Small intestine (tissue), 7 donors: ENCODE results near the gene TNS3. TPM values are rescaled to one million over a fixed set of nuclear protein-coding genes. Genes with fewer than 3 reads are reported as not detected.

ENCODE experiments used
- DNase-seq, 2 donors: peaks; one replicate each; pipeline versions ENCODE4 v3.0.0 to v3.0.0-alpha.2; 2013
- FAIRE-seq: peaks from 2 replicates; lab custom pipeline; 2012; peaks lifted over from hg19 to GRCh38; lab: Jason Lieb, UNC
- H3K27ac ChIP-seq, 3 donors: one replicate each; pipeline ENCODE4 v1.5.1; 2013; ENCODE audit warnings: low read length in 2 of 3, mild to moderate bottlenecking in 2 of 3, control low read depth in 1 of 3, inconsistent platforms in 1 of 3, low read depth in 1 of 3, moderate library complexity in 1 of 3
- H3K27me3 ChIP-seq, 3 donors: one replicate each; pipeline ENCODE4 v1.6.1; 2013; ENCODE audit warnings: low read length in 3 of 3, inconsistent platforms in 1 of 3; ENCODE audit not compliant: control insufficient read depth in 3 of 3, insufficient read depth in 3 of 3
- H3K36me3 ChIP-seq, 3 donors: one replicate each; pipeline ENCODE4 v1.6.1; 2013; ENCODE audit warnings: low read length in 3 of 3, inconsistent platforms in 1 of 3, low read depth in 1 of 3, mild to moderate bottlenecking in 1 of 3, moderate library complexity in 1 of 3; ENCODE audit not compliant: control insufficient read depth in 3 of 3, insufficient read depth in 2 of 3
- H3K4me1 ChIP-seq, 3 donors: one replicate each; pipeline ENCODE4 v1.6.1; 2013; ENCODE audit warnings: low read length in 2 of 3, inconsistent platforms in 1 of 3, low read depth in 1 of 3, mild to moderate bottlenecking in 1 of 3, moderate library complexity in 1 of 3; ENCODE audit not compliant: control insufficient read depth in 3 of 3, insufficient read depth in 2 of 3
- H3K4me3 ChIP-seq, 3 donors: one replicate each; pipeline ENCODE4 v1.5.1; 2013; ENCODE audit warnings: low read length in 3 of 3, control low read depth in 1 of 3, inconsistent platforms in 1 of 3, low read depth in 1 of 3, mild to moderate bottlenecking in 1 of 3, moderate library complexity in 1 of 3
- H3K9me3 ChIP-seq, 2 donors: one replicate each; pipeline ENCODE4 v1.6.1; 2013; ENCODE audit warnings: low read depth in 1 of 2, low read length in 1 of 2; ENCODE audit not compliant: control insufficient read depth in 2 of 2, insufficient read depth in 1 of 2
- WGBS, 3 donors: extraction: QIAGEN DNeasy Blood & Tissue Kit; methylation state at CpG; one replicate each; pipeline ENCODE4 v1.1.7; 2013; 5-methylcytosine and 5-hydroxymethylcytosine counted together
- polyA plus RNA-seq, 4 donors: library from polyadenylated mRNA; stranded (reverse) in 3 of 4; unstranded in 1 of 4; fragments of 200-250 nt in 3 of 4; fragments of 120-200 nt in 1 of 4; gene quantifications; one replicate each; pipeline versions ENCODE4 v1.2.1 to v1.2.3, GENCODE V29; 2013
- donor health status: healthy with polysubstance abuse.
- donor health status: control.
- donor health status: control.
- donor health status: Bipolar disorder and iron deficiency.
- donor health status: healthy.

The TNS3 gene
- polyA plus RNA-seq, 4 donors: 17.2 to 67.1 (median 27.3) TPM

DNA sequence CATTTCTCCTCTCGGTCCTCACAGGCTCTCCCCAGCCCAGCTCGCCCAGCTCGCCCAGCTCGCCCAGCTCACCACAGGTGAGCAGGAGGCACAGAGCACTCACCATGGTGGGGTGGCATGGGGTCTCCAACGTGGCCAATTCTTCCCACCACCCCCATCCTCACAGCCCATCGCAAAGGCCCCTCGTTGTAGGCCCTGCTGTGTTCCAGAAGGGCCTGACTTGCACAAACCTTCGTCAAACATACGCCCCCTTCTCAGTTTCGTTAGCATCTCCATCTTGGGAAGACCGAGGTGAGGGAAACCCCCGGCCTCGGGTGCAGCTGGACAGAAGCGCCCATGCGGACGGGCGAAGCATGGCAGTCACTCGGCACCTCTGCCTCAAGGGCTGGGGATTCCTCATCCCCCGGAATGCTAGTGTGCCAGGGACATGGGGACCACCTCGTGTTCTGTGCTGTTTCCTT is 304.6 kb downstream of the TNS3 start:
- peaks cover 0 to 5% (median 3%) of the 10 kb centered on the region in 3 donors for H3K4me1 ChIP-seq

GRCh38 chr7:47273974-47274766 is 307.7 kb downstream of the TNS3 start:
- FAIRE-seq (no peak), DNase-seq (peak; percentile 59 to 65)
- WGBS, 3 donors: 66 to 90% (median 75%) methylated on average over 6 of the region's 6 CpGs
- Histone ChIP-seq H3K9me3 (peaks cover 0 to 22% of the 10 kb centered on the region in 2 donors), H3K27me3 (no peaks in the 10 kb centered on the region), H3K4me1 (peaks cover 0 to 6% (median 5%) of the 10 kb centered on the region in 3 donors), H3K36me3 (peaks cover 0 to 55% (median 4%) of the 10 kb centered on the region in 3 donors), H3K4me3 (no peak overlapping the region), H3K27ac (peak overlapping the region in 2 of 3 donors; percentile 55 to 68)

More for the DNA sequence above, 304.6 kb downstream of the TNS3 start:
- Histone ChIP-seq H3K27me3 (no peaks in the 10 kb centered on the region), H3K9me3 (peaks cover 0 to 18% of the 10 kb centered on the region in 2 donors), H3K36me3 (peaks cover 0 to 81% (median 7%) of the 10 kb centered on the region in 3 donors), H3K27ac (no peak overlapping the region), H3K4me3 (no peak overlapping the region)
- 85 to 90% (median 88%) methylated on average over 20 of the region's 20 CpGs for WGBS, 3 donors
- no peak for DNase-seq
- no peak for FAIRE-seq

- Histone ChIP-seq H3K27ac (no peak overlapping the region), H3K36me3 (peaks cover 0 to 46% (median 0%) of the 10 kb centered on the region in 3 donors), H3K27me3 (no peaks in the 10 kb centered on the region), H3K4me1 (peaks cover 0 to 11% (median 5%) of the 10 kb centered on the region in 3 donors), H3K9me3 (peaks cover 0 to 26% of the 10 kb centered on the region in 2 donors), H3K4me3 (no peak overlapping the region)
- DNase-seq: no peak
- no peak for FAIRE-seq
- 88 to 94% (median 90%) methylated on average over 4 of the region's 4 CpGs for WGBS, 3 donors
These were observed 308.8 kb downstream of the TNS3 start for GRCh38 chr7:47273088-47273487.

- 66 to 82% (median 79%) methylated on average over 3 of the region's 3 CpGs for WGBS, 3 donors
- Histone ChIP-seq H3K9me3 (peaks cover 0 to 39% of the 10 kb centered on the region in 2 donors), H3K36me3 (peaks cover 0 to 39% (median 0%) of the 10 kb centered on the region in 3 donors), H3K27ac (no peak overlapping the region), H3K27me3 (no peaks in the 10 kb centered on the region), H3K4me3 (no peak overlapping the region), H3K4me1 (peaks cover 0 to 22% (median 6%) of the 10 kb centered on the region in 3 donors)
- DNase-seq (no peak), FAIRE-seq (no peak)
These were observed 310.2 kb downstream of the TNS3 start for GRCh38 chr7:47271749-47272148.

DNA sequence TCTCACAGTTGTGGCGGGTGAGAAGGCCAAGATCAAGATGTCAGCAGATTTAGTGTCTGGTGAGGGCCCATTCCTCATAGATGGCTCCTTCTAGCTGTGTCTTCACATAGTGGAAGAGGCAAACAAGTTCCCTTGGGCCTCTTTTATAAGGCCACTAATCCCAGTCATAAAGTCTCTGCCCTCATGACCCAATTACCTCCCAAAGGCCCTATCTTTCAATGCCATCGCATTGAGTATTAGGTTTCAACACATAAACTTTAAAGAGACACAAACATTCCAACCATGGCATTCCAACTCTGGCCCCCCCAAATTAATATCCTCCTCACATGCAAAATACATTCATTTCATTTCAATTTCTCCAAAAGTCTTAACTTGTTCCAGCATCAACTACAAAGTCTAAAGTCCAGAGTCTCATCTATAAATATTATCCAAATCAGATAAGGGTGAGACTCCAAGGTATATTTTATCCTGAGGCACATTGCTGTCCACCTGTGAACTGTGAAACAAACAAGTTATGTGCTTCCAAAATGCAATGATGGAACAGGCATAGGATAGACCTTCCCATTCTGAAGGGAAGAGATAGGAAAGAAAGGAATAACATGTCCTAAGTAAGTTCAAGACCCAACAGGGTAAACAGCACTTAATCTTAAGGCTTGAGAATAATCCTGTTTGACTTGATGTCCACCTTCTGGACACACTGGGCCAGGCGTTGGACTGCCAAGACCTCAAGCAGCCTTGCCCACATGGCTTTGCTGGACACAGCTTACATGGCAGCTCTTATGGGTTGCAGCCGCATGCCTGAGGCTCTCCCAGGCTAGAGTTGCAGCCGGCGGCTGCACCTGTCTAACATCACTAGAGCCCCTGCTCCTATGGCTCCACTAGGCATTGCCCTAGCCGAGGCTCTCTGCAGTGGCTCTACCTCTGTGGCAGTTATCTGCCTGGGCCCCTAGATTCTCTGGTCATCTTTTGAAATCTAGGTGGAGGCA is 312.8 kb downstream of the TNS3 start:
- WGBS, 3 donors: 81 to 89% (median 89%) methylated on average over 7 of the region's 7 CpGs
- Histone ChIP-seq H3K27ac (peak overlapping the region in 1 of 3 donors; percentile 24), H3K4me1 (peaks cover 0 to 26% (median 4%) of the 10 kb centered on the region in 3 donors), H3K9me3 (peaks cover 0 to 35% of the 10 kb centered on the region in 2 donors), H3K36me3 (peaks cover 0 to 17% (median 0%) of the 10 kb centered on the region in 3 donors), H3K4me3 (no peak overlapping the region), H3K27me3 (no peaks in the 10 kb centered on the region)
- DNase-seq (peak; percentile 59 to 69), FAIRE-seq (no peak)

DNA sequence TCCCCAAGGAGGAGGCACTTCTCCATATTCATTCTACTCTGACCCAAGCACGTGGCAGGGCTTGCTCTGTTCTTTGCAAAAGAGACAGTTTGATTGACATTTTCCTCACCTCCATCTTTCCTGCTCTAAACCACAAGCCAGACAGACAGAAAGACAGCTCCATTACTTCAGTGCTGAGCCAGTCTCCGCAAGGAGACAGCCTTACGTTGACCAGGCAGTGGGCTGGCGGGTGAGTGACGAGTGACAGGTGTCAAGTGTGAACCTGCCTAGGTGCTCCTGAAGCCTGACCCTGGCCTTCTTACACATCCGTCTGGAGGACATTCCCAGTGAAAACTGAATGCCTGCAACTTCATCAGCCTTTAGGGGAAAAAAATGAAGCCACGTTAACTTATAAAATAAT is 314.6 kb downstream of the TNS3 start:
- H3K27me3 ChIP-seq: no peaks in the 10 kb centered on the region
- peak in 1 of 2 donors; percentile 12 for DNase-seq
- 91 to 94% (median 92%) methylated on average over 7 of the region's 7 CpGs for WGBS, 3 donors
- FAIRE-seq: no peak
- peak overlapping the region; percentile 30 to 97 (median 48) for H3K27ac ChIP-seq
- no peak overlapping the region for H3K4me3 ChIP-seq
- H3K36me3 ChIP-seq: peaks cover 0 to 12% (median 0%) of the 10 kb centered on the region in 3 donors
- peaks cover 0 to 26% (median 4%) of the 10 kb centered on the region in 3 donors for H3K4me1 ChIP-seq
- H3K9me3 ChIP-seq: peaks cover 0 to 21% of the 10 kb centered on the region in 2 donors

DNA sequence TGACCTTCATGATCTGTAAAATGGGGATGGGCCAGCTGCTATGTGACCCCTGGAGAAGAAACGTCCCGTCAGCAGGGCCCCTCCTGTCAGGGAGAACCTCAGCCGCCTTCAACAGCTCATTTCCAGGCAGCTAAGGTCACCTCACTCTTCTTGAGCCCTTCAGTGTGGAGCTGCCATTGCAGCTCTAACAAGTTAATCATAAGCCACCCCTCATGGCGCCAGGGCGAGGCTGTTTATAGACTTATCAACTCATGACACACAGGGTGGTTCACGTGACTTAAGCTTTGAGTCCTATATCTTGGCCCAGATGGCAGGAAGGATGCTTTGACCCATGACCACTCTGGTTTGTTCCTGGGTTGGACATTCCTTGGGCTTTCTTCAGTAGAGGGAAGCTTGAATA is 315.1 kb downstream of the TNS3 start:
- no peak overlapping the region for H3K4me3 ChIP-seq
- 13 to 54% (median 32%) methylated on average over 6 of the region's 6 CpGs for WGBS, 3 donors
- H3K27me3 ChIP-seq: no peaks in the 10 kb centered on the region
- FAIRE-seq (no peak), DNase-seq (peak; percentile 94 to 97)
- H3K27ac ChIP-seq: peak overlapping the region; percentile 74 to 97 (median 86)
- peaks cover 0 to 26% (median 4%) of the 10 kb centered on the region in 3 donors for H3K4me1 ChIP-seq
- H3K9me3 ChIP-seq: peaks cover 0 to 21% of the 10 kb centered on the region in 2 donors
- H3K36me3 ChIP-seq: peaks cover 0 to 12% (median 0%) of the 10 kb centered on the region in 3 donors
